HPDE6-E6E7 (cell line): ENCODE data around the gene ARFGAP1.
A peak's percentile ranks its signal among the peaks of the same experiment; 100 is the strongest.

Experiments used
- DNase-seq: peaks from one replicate; pipeline ENCODE4 v3.0.0; 2011; ENCODE audit warnings: missing footprints; ENCODE audit errors: extremely low spot score

ARFGAP1 gene

GRCh38 chr20:63259734-63260460, 12.7 kb upstream of the ARFGAP1 start:
- no peak for DNase-seq

GRCh38 chr20:63260521-63260920, 12.1 kb upstream of the ARFGAP1 start:
- no peak for DNase-seq

- no peak for DNase-seq
These were observed 11.4 kb upstream of the ARFGAP1 start for GRCh38 chr20:63261060-63261794.

GRCh38 chr20:63261795-63262528, 10.7 kb upstream of the ARFGAP1 start:
- DNase-seq = no peak

- DNase-seq = no peak
These were observed 9.8 kb upstream of the ARFGAP1 start for GRCh38 chr20:63262836-63263235.

GRCh38 chr20:63264000-63264399, 8.6 kb upstream of the ARFGAP1 start:
- DNase-seq = no peak

GRCh38 chr20:63264519-63264918, 8.1 kb upstream of the ARFGAP1 start:
- no peak for DNase-seq

- no peak for DNase-seq
These were observed 6.6 kb upstream of the ARFGAP1 start for GRCh38 chr20:63265891-63266515.

- DNase-seq = no peak
These were observed 4.9 kb upstream of the ARFGAP1 start for GRCh38 chr20:63267691-63268090.

GRCh38 chr20:63268256-63268655, 4.4 kb upstream of the ARFGAP1 start:
- no peak for DNase-seq

GRCh38 chr20:63268671-63269439, 3.8 kb upstream of the ARFGAP1 start:
- peak; percentile 61 for DNase-seq

GRCh38 chr20:63269724-63270123, 2.9 kb upstream of the ARFGAP1 start:
- no peak for DNase-seq

- DNase-seq = no peak
These were observed 1.8 kb upstream of the ARFGAP1 start for GRCh38 chr20:63270606-63271325.

- no peak for DNase-seq
These were observed 506 bp downstream of the ARFGAP1 start for GRCh38 chr20:63273059-63273579.

GRCh38 chr20:63273635-63274380, 1.2 kb downstream of the ARFGAP1 start:
- peak; percentile 58 for DNase-seq

- DNase-seq = no peak
These were observed 2.0 kb downstream of the ARFGAP1 start for GRCh38 chr20:63274381-63275228.

- DNase-seq = no peak
These were observed 3.2 kb downstream of the ARFGAP1 start for GRCh38 chr20:63275825-63276224.

GRCh38 chr20:63276956-63277355, 4.3 kb downstream of the ARFGAP1 start:
- no peak for DNase-seq
